Stomach (tissue), 4 donors: ENCODE measurements around the gene SIGLEC6.

ENCODE experiments used
- POLR2A ChIP-seq, 4 donors: fragments of 450-650 bp; IDR thresholded peaks; one replicate each; pipeline ENCODE4 v1.6.1; 2016; ENCODE audit warnings: antibody characterized with exemption in 4 of 4, control low read depth in 2 of 4, mild to moderate bottlenecking in 1 of 4, moderate library complexity in 1 of 4
- TF ChIP-seq, protein P1 (sequence below), 7 experiments: fragments of 450-650 bp in 4 of 7; fragments of 200-600 bp in 3 of 7; sonication (generic) in 3 of 7; IDR thresholded peaks; one replicate each; pipeline ENCODE4 v1.5.1; 2016 to 2019; ENCODE audit warnings: antibody characterized with exemption in 7 of 7, control low read depth in 2 of 7, mild to moderate bottlenecking in 1 of 7

DNA sequence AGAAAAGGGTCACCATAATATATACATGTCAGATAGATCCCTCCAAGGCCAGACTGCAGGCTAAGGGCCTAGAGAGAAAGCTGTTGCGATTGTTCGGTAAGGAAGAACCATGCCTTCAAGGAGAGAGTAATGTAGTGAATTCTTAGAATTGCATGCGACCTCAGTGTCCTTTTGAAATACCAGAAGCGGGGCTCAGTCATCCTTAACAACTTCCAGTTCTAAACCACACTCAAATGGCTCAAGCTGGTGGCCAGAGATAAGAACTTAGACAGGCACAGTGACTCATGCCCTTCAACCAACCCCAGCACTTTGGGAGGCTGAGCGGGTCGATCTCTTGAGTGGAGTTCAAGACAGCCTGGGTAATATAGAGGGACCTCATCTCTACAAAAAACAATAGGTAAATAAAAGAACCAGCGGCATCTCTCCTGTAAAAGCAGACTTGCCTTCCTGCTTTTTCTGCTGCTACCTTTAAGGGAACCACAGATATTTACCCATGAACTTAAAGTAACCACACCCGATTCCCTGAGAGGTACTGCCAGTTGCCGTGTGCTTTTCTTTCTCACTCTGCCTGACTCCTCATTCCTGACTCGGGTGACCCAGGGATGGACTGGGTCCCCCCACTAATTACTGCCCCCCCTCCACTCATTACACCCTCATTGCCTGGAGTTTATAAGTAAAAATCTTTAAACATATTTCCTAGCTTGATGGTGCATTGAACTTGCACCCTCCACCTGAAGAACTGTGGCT lies 15.4 kb upstream of the SIGLEC6 start:
- TF ChIP-seq, protein P1, sequence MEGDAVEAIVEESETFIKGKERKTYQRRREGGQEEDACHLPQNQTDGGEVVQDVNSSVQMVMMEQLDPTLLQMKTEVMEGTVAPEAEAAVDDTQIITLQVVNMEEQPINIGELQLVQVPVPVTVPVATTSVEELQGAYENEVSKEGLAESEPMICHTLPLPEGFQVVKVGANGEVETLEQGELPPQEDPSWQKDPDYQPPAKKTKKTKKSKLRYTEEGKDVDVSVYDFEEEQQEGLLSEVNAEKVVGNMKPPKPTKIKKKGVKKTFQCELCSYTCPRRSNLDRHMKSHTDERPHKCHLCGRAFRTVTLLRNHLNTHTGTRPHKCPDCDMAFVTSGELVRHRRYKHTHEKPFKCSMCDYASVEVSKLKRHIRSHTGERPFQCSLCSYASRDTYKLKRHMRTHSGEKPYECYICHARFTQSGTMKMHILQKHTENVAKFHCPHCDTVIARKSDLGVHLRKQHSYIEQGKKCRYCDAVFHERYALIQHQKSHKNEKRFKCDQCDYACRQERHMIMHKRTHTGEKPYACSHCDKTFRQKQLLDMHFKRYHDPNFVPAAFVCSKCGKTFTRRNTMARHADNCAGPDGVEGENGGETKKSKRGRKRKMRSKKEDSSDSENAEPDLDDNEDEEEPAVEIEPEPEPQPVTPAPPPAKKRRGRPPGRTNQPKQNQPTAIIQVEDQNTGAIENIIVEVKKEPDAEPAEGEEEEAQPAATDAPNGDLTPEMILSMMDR (IDR thresholded peaks at IDR 0.05), result no peak
- TF ChIP-seq POLR2A (IDR thresholded peaks at IDR 0.05), result no peak
